NB4 (cell line): ENCODE measurements around the gene SLC35F1.

ENCODE experiments used
- DNase-seq: peaks from one replicate; pipeline ENCODE4 v3.0.0; 2010; ENCODE audit warnings: low read depth
- H3K4me3 ChIP-seq: one replicate; pipeline ENCODE4 v1.5.1; 2011; ENCODE audit warnings: mild to moderate bottlenecking, low read depth, low read length, moderate library complexity
- CTCF ChIP-seq: IDR thresholded peaks from one replicate; pipeline ENCODE4 v1.5.1; 2012; ENCODE audit warnings: low read depth, low read length
- MAX ChIP-seq: IDR thresholded peaks from 2 replicates; pipeline ENCODE4 v1.6.1; 2011; ENCODE audit warnings: low read depth, low read length
- MYC ChIP-seq: IDR thresholded peaks from 2 replicates; pipeline ENCODE4 v1.6.1; 2011; ENCODE audit warnings: low read depth, low read length
- POLR2A ChIP-seq: IDR thresholded peaks from 2 replicates; pipeline ENCODE4 v1.6.1; 2011; ENCODE audit warnings: mild to moderate bottlenecking; ENCODE audit not compliant: insufficient read length; ENCODE audit errors: extremely low read depth

The SLC35F1 gene

DNA sequence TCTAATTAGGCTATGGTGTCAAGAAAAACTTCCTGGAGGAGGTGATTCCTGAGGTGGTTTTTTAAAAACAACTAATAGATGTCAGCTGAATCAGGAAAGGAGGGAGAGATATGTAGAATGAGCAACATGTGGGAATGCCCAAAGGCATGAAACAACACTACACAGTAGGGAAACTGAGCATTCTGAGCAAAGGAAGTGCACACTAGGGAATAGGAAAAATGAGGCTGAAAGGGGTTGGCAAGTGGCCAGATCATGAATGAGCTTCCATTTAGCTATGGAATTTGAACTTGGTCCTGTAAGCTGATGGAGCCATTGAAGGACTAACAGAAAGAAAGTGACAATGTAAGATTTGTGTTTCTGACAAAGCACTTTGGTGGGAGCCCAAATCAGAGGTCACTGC is 16.9 kb upstream of the SLC35F1 start:
- H3K4me3 ChIP-seq = no peak overlapping the region
- TF ChIP-seq CTCF = no peak
- no peak for TF ChIP-seq POLR2A
- TF ChIP-seq MYC = no peak
- no peak for TF ChIP-seq MAX
- no peak for DNase-seq

GRCh38 chr6:117906507-117906957 is 532 bp upstream of the SLC35F1 start:
- TF ChIP-seq MYC (no peak), CTCF (no peak), POLR2A (no peak), MAX (no peak)
- peak; percentile 55 for DNase-seq
- no peak overlapping the region for H3K4me3 ChIP-seq

DNA sequence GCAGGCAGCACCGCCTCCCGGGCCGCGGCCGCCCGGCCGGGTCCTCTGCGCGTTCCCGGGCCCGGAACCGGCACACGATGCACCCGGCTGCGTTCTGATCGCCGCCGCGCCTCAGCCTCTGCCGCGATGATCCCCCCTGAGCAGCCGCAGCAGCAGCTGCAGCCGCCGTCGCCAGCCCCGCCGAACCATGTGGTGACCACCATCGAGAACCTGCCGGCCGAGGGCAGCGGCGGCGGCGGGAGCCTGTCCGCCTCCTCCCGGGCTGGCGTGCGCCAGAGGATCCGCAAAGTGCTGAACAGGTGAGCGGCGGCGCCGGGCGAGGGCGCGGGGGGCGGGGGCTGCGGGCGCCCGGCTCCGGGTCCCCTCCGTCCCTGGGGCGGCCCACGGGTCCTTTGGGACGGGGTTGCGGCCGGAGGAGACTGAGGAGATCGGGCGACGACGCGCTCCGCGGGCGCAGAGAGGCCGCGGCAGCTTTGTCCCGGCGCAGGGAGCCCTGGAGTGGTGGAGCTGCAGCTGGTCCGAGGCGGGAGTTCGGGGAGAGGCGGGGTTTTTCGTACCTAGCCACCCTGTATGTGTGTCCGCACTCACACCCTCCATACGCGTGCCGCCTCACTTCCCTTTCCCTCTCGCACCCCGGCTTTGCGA is 659 bp downstream of the SLC35F1 start:
- DNase-seq = no peak
- H3K4me3 ChIP-seq = no peak overlapping the region
- TF ChIP-seq CTCF (no peak), MYC (no peak), POLR2A (no peak), MAX (no peak)

DNA sequence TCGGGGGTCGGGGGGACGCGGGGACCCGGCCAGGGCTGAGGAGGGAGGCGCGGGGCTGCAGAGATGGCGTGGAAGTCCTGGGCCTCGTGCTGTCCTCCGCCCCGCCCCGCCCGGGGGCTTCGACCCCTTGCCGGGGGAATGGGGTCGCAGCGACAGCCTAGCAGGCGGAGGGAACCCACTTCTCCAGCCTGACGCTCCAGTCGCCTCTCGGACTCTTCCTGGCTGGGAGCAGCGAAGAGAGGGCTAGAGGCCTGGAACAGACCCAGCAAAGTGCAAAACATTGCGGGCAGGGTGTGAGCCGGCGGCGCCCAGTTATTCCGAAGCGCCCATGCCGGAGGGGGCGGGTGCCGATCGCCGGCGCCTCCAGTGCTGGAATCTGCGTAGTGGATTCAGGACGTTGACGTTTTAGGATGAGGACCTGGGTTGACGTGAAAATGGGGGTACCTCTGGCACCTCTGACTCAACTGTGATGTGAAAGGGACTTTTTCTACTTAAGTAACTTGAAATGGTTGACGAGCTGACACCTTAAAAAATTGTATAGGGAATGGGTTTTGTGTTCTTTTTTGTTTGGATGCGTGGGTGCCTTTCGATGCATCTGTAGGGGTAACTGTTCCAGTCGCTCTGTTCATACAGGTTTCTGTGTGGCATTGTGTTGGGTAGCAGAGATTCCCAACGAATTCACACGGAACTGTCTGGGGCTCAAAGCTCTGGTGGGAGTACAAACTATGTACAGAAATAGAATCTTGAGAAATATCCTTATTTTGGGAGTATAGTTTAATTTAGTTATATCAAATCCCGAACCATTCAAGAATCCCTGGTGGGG is 1.4 kb downstream of the SLC35F1 start:
- no peak for TF ChIP-seq CTCF
- TF ChIP-seq MYC = no peak
- TF ChIP-seq POLR2A = no peak
- no peak for TF ChIP-seq MAX
- DNase-seq = no peak
- H3K4me3 ChIP-seq = no peak overlapping the region

DNA sequence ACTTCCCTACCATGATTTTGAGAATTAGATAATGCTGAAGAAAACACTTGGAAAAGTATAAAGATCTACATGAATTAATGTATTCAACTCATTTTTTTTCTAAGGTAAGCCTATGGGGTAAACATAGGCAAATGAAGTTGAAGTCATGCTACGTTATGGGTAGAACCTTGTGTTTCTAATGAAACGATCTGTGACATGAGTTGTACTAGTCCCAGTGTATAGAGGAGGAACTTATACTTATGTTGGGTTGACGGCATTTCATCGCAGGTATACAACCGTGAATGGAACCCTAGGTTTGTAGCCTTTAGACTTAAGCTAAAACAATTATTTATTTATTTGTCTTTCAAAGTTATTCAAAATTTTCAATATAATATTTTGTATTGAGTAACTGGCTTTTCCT is 2.6 kb downstream of the SLC35F1 start:
- H3K4me3 ChIP-seq = no peak overlapping the region
- no peak for DNase-seq
- TF ChIP-seq MAX = no peak
- TF ChIP-seq POLR2A = no peak
- no peak for TF ChIP-seq MYC
- no peak for TF ChIP-seq CTCF
